22Rv1 (cell line): ENCODE measurements around the gene S100B.

ENCODE experiments used
- CTCF ChIP-seq: fragments of 450-650 bp; IDR thresholded peaks from 2 replicates; pipeline ENCODE4 v1.5.1; 2017; ENCODE audit warnings: mild to moderate bottlenecking
- ZFX ChIP-seq: fragments of 450-650 bp; IDR thresholded peaks from 2 replicates; pipeline ENCODE4 v1.6.1; 2017; ENCODE audit warnings: antibody characterized with exemption, borderline replicate concordance

GRCh38 chr21:46633566-46633965 lies 28.7 kb upstream of the S100B start:
- no peak for TF ChIP-seq CTCF
- TF ChIP-seq ZFX, result no peak
